HG03064 (cell line): ENCODE data around the gene TRIP6.

ENCODE experiments used
- ATAC-seq: cut with Tn5 transposase; IDR thresholded peaks from one replicate; pipeline ENCODE4 v1.9.1; 2021; ENCODE audit warnings: low read depth; ENCODE audit not compliant: unreplicated experiment

Gene TRIP6

GRCh38 chr7:100888291-100888987, 21.3 kb downstream of the TRIP6 start:
- no peak for ATAC-seq

- peak; percentile 22 for ATAC-seq
These were observed 22.0 kb downstream of the TRIP6 start, which contains the start of gene UFSP1 for GRCh38 chr7:100888988-100889750. Gene UFSP1 (minus strand): TSS chr7:100889715. CDS start chr7:100889271, 444 bp downstream.

GRCh38 chr7:100890653-100891567, 23.7 kb downstream of the TRIP6 start:
- no peak for ATAC-seq

- ATAC-seq, result no peak
These were observed 24.5 kb downstream of the TRIP6 start for GRCh38 chr7:100891568-100892247.

GRCh38 chr7:100892364-100893317, 25.5 kb downstream of the TRIP6 start:
- ATAC-seq, result no peak

- no peak for ATAC-seq
These were observed 26.2 kb downstream of the TRIP6 start for GRCh38 chr7:100893318-100893895.

GRCh38 chr7:100893910-100894721, 26.9 kb downstream of the TRIP6 start:
- no peak for ATAC-seq

GRCh38 chr7:100894860-100895700, 27.9 kb downstream of the TRIP6 start:
- no peak for ATAC-seq

GRCh38 chr7:100895701-100895955, 28.4 kb downstream of the TRIP6 start, which contains the start of gene ACHE:
Gene ACHE (minus strand): TSS chr7:100895888. CDS start chr7:100894232, 1,656 bp downstream.
- no peak for ATAC-seq

- ATAC-seq, result no peak
These were observed 29.0 kb downstream of the TRIP6 start for GRCh38 chr7:100895956-100896731.

- ATAC-seq, result no peak
These were observed 29.8 kb downstream of the TRIP6 start for GRCh38 chr7:100896732-100897608.

- no peak for ATAC-seq
These were observed 30.7 kb downstream of the TRIP6 start for GRCh38 chr7:100897772-100898454.

- ATAC-seq, result no peak
These were observed 32.2 kb downstream of the TRIP6 start for GRCh38 chr7:100899432-100899831.

- ATAC-seq, result no peak
These were observed 33.8 kb downstream of the TRIP6 start for GRCh38 chr7:100900978-100901377.

- ATAC-seq, result no peak
These were observed 34.7 kb downstream of the TRIP6 start for GRCh38 chr7:100901921-100902332.
